ENCODE data around the gene HOXC4. TPM values are rescaled to one million over a fixed set of nuclear protein-coding genes. Genes with fewer than 3 reads are reported as not detected.

The HOXC4 gene
- total and polyA plus RNA-seq, 3 experiments from 2014 or later = 0.37 to 1.4 (median 1.3) TPM

- H3K9me3 Mint-ChIP-seq = no peaks in the 10 kb centered on the region
- Histone ChIP-seq H3K4me1 (ENCODE audit: insufficient read depth, low read length) (peaks cover 40% of the 10 kb centered on the region), H3K9me3 (ENCODE audit: low read length) (no peaks in the 10 kb centered on the region), H3K36me3 (ENCODE audit: insufficient read depth, low read length) (no peaks in the 10 kb centered on the region), H3K4me3 (ENCODE audit: low read length) (peak overlapping the region; percentile 78), H3K27me3 (ENCODE audit: insufficient read depth, low read length, poor library complexity, severe bottlenecking) (peaks cover 57% of the 10 kb centered on the region), H3K27ac (ENCODE audit: low read depth, low read length) (peak overlapping the region; percentile 81)
- H3K27me3 Mint-ChIP-seq = peaks cover 34 to 86% of the 10 kb centered on the region in 2 donors
- peaks cover 25 to 48% (median 39%) of the 10 kb centered on the region in 3 donors for H3K4me1 Mint-ChIP-seq
- ChIA-PET POLR2A (interaction anchor here (0.5 to 1.1 kb wide), 3 partner anchors 10 to 30 kb away, joined by 3 to 5 read pairs (median 3); no protein-coding TSS in a partner anchor), CTCF (interaction anchor here (1.0 to 3.5 kb wide), 12 partner anchors 15 to 163 kb away, joined by 3 to 19 read pairs (median 4); partner anchors contain the start of genes HOXC5 and SMUG1)
- peak overlapping the region; percentile 88 to 96 (median 92) for H3K4me3 Mint-ChIP-seq
- peaks cover 0 to 10% (median 0%) of the 10 kb centered on the region in 3 donors for H3K36me3 Mint-ChIP-seq
- peak; percentile 20 to 59 (median 33) for DNase-seq
- H3K27ac Mint-ChIP-seq = peak overlapping the region; percentile 76 to 100 (median 90)
These were observed 458 bp upstream of the HOXC4 start for GRCh38 chr12:54053003-54053750.

- Histone ChIP-seq H3K4me3 (ENCODE audit: low read length) (no peak overlapping the region), H3K4me1 (ENCODE audit: insufficient read depth, low read length) (peaks cover 39% of the 10 kb centered on the region), H3K9me3 (ENCODE audit: low read length) (no peaks in the 10 kb centered on the region), H3K27ac (ENCODE audit: low read depth, low read length) (no peak overlapping the region), H3K36me3 (ENCODE audit: insufficient read depth, low read length) (no peaks in the 10 kb centered on the region), H3K27me3 (ENCODE audit: insufficient read depth, low read length, poor library complexity, severe bottlenecking) (peaks cover 50% of the 10 kb centered on the region)
- POLR2A ChIA-PET = no interaction called here
- H3K4me3 Mint-ChIP-seq = peak overlapping the region; percentile 88 to 96 (median 92)
- no peak for DNase-seq
- H3K36me3 Mint-ChIP-seq = peaks cover 0 to 12% (median 5%) of the 10 kb centered on the region in 3 donors
- H3K9me3 Mint-ChIP-seq = no peaks in the 10 kb centered on the region
- H3K27me3 Mint-ChIP-seq = peaks cover 37 to 86% of the 10 kb centered on the region in 2 donors
- CTCF ChIA-PET = interaction anchor here (1.4 to 3.5 kb wide), 5 partner anchors 10 to 154 kb away, joined by 3 to 19 read pairs (median 5); partner anchors contain the start of gene HOXC5
- peaks cover 25 to 45% (median 38%) of the 10 kb centered on the region in 3 donors for H3K4me1 Mint-ChIP-seq
- H3K27ac Mint-ChIP-seq = peak overlapping the region in 3 of 8 donors; percentile 43 to 82 (median 64)
These were observed 1.1 kb downstream of the HOXC4 start for GRCh38 chr12:54054742-54055194.

GRCh38 chr12:54055552-54055951, 1.9 kb downstream of the HOXC4 start:
- Histone ChIP-seq H3K9me3 (ENCODE audit: low read length) (no peaks in the 10 kb centered on the region), H3K27ac (ENCODE audit: low read depth, low read length) (no peak overlapping the region), H3K36me3 (ENCODE audit: insufficient read depth, low read length) (no peaks in the 10 kb centered on the region), H3K4me3 (ENCODE audit: low read length) (no peak overlapping the region), H3K4me1 (ENCODE audit: insufficient read depth, low read length) (peaks cover 32% of the 10 kb centered on the region), H3K27me3 (ENCODE audit: insufficient read depth, low read length, poor library complexity, severe bottlenecking) (peaks cover 50% of the 10 kb centered on the region)
- Mint-ChIP-seq H3K36me3 (peaks cover 0 to 9% (median 5%) of the 10 kb centered on the region in 3 donors), H3K4me3 (peak overlapping the region in 3 of 7 donors; percentile 8 to 23 (median 18)), H3K9me3 (no peaks in the 10 kb centered on the region), H3K27me3 (peaks cover 33 to 85% of the 10 kb centered on the region in 2 donors), H3K4me1 (peaks cover 22 to 37% (median 32%) of the 10 kb centered on the region in 3 donors), H3K27ac (no peak overlapping the region)
- DNase-seq = no peak
- ChIA-PET POLR2A (interaction anchor here (0.6 kb wide), 1 partner anchor 126 kb away, joined by 3 read pairs; no protein-coding TSS in a partner anchor), CTCF (interaction anchor here (1.2 to 3.5 kb wide), 4 partner anchors 9 to 146 kb away, joined by 3 to 10 read pairs (median 4); no protein-coding TSS in a partner anchor)

- peaks cover 31% of the 10 kb centered on the region for H3K4me1 ChIP-seq (ENCODE audit: insufficient read depth, low read length)
- H3K4me3 ChIP-seq (ENCODE audit: low read length) = no peak overlapping the region
- Mint-ChIP-seq H3K9me3 (no peaks in the 10 kb centered on the region), H3K4me1 (peaks cover 22 to 32% (median 32%) of the 10 kb centered on the region in 3 donors), H3K27me3 (peaks cover 31 to 85% of the 10 kb centered on the region in 2 donors), H3K4me3 (peak overlapping the region in 3 of 7 donors; percentile 7 to 67 (median 18)), H3K36me3 (peaks cover 0 to 9% (median 5%) of the 10 kb centered on the region in 3 donors), H3K27ac (peak overlapping the region in 2 of 8 donors; percentile 21 to 73)
- ChIA-PET CTCF (interaction anchor here (1.2 to 1.8 kb wide), 2 partner anchors 15 to 145 kb away, joined by 3 to 4 read pairs; no protein-coding TSS in a partner anchor), POLR2A (no interaction called here)
- no peaks in the 10 kb centered on the region for H3K9me3 ChIP-seq (ENCODE audit: low read length)
- H3K36me3 ChIP-seq (ENCODE audit: insufficient read depth, low read length) = no peaks in the 10 kb centered on the region
- peaks cover 50% of the 10 kb centered on the region for H3K27me3 ChIP-seq (ENCODE audit: insufficient read depth, low read length, poor library complexity, severe bottlenecking)
- H3K27ac ChIP-seq (ENCODE audit: low read depth, low read length) = no peak overlapping the region
- DNase-seq = no peak
These were observed 2.5 kb downstream of the HOXC4 start for GRCh38 chr12:54056110-54056509.

GRCh38 chr12:54058128-54058768, 4.6 kb downstream of the HOXC4 start:
- peaks cover 46% of the 10 kb centered on the region for H3K27me3 ChIP-seq (ENCODE audit: insufficient read depth, low read length, poor library complexity, severe bottlenecking)
- POLR2A ChIA-PET = no interaction called here

GRCh38 chr12:54059668-54060067, 6.0 kb downstream of the HOXC4 start:
- no peaks in the 10 kb centered on the region for H3K9me3 ChIP-seq (ENCODE audit: low read length)
- H3K27me3 Mint-ChIP-seq = peaks cover 27 to 89% of the 10 kb centered on the region in 2 donors
- peaks cover 0 to 16% (median 8%) of the 10 kb centered on the region in 3 donors for H3K36me3 Mint-ChIP-seq
- H3K4me1 Mint-ChIP-seq = peaks cover 2 to 12% (median 3%) of the 10 kb centered on the region in 3 donors
- peak overlapping the region in 1 of 8 donors; percentile 36 for H3K27ac Mint-ChIP-seq
- CTCF ChIA-PET = interaction anchor here (1.2 kb wide), 1 partner anchor 12 kb away, joined by 5 read pairs; no protein-coding TSS in a partner anchor
- no peak for DNase-seq
- no peaks in the 10 kb centered on the region for H3K9me3 Mint-ChIP-seq
- POLR2A ChIA-PET = no interaction called here
- no peaks in the 10 kb centered on the region for H3K36me3 ChIP-seq (ENCODE audit: insufficient read depth, low read length)
- H3K4me3 Mint-ChIP-seq = no peak overlapping the region
- peaks cover 38% of the 10 kb centered on the region for H3K27me3 ChIP-seq (ENCODE audit: insufficient read depth, low read length, poor library complexity, severe bottlenecking)
- peaks cover under 1% of the 10 kb centered on the region for H3K4me1 ChIP-seq (ENCODE audit: insufficient read depth, low read length)
- no peak overlapping the region for H3K27ac ChIP-seq (ENCODE audit: low read depth, low read length)
- H3K4me3 ChIP-seq (ENCODE audit: low read length) = no peak overlapping the region

More at GRCh38 chr12:54058128-54058768, 4.6 kb downstream of the HOXC4 start:
- Mint-ChIP-seq H3K36me3 (peaks cover 0 to 9% (median 8%) of the 10 kb centered on the region in 3 donors), H3K4me3 (no peak overlapping the region), H3K9me3 (no peaks in the 10 kb centered on the region), H3K27ac (peak overlapping the region in 2 of 8 donors; percentile 50 to 77), H3K27me3 (peaks cover 23 to 87% of the 10 kb centered on the region in 2 donors), H3K4me1 (peaks cover 11 to 17% (median 13%) of the 10 kb centered on the region in 3 donors)
- CTCF ChIA-PET = interaction anchor here (1.6 kb wide), 1 partner anchor 26 kb away, joined by 3 read pairs; the partner anchor contains the start of gene HOXC5
- Histone ChIP-seq H3K36me3 (ENCODE audit: insufficient read depth, low read length) (no peaks in the 10 kb centered on the region), H3K9me3 (ENCODE audit: low read length) (no peaks in the 10 kb centered on the region), H3K27ac (ENCODE audit: low read depth, low read length) (no peak overlapping the region), H3K4me3 (ENCODE audit: low read length) (no peak overlapping the region), H3K4me1 (ENCODE audit: insufficient read depth, low read length) (peaks cover 10% of the 10 kb centered on the region)
- DNase-seq = no peak

- H3K9me3 Mint-ChIP-seq = no peaks in the 10 kb centered on the region
- H3K4me1 Mint-ChIP-seq = peaks cover 0 to 9% (median 0%) of the 10 kb centered on the region in 3 donors
- H3K27ac Mint-ChIP-seq = no peak overlapping the region
- H3K27me3 Mint-ChIP-seq = peaks cover 27 to 83% of the 10 kb centered on the region in 2 donors
- H3K9me3 ChIP-seq (ENCODE audit: low read length) = no peaks in the 10 kb centered on the region
- POLR2A ChIA-PET = no interaction called here
- CTCF ChIA-PET = interaction anchor here (0.9 kb wide), 1 partner anchor 21 kb away, joined by 3 read pairs; no protein-coding TSS in a partner anchor
- no peak for DNase-seq
- H3K36me3 ChIP-seq (ENCODE audit: insufficient read depth, low read length) = no peaks in the 10 kb centered on the region
- H3K4me3 ChIP-seq (ENCODE audit: low read length) = no peak overlapping the region
- H3K27ac ChIP-seq (ENCODE audit: low read depth, low read length) = no peak overlapping the region
- no peaks in the 10 kb centered on the region for H3K4me1 ChIP-seq (ENCODE audit: insufficient read depth, low read length)
- H3K36me3 Mint-ChIP-seq = peaks cover 0 to 16% (median 8%) of the 10 kb centered on the region in 3 donors
- H3K27me3 ChIP-seq (ENCODE audit: insufficient read depth, low read length, poor library complexity, severe bottlenecking) = peaks cover 38% of the 10 kb centered on the region
- no peak overlapping the region for H3K4me3 Mint-ChIP-seq
These were observed 6.7 kb downstream of the HOXC4 start for GRCh38 chr12:54060174-54060974.

All from CD8-positive, alpha-beta memory T cell (primary cell).